Neuronal stem cell (in vitro differentiated cells): ENCODE data around the gene CABP4.
A peak's percentile ranks its signal among the peaks of the same experiment; 100 is the strongest.

Experiments
- DNase-seq: peaks from one replicate; pipeline ENCODE4 v3.0.0-alpha.2; 2013; ENCODE audit warnings: low spot score
- H2AFZ ChIP-seq: one replicate; pipeline ENCODE4 v1.6.1; 2013; ENCODE audit warnings: mild to moderate bottlenecking, low read length, inconsistent platforms
- H2AK5ac ChIP-seq: 2 replicates; pipeline ENCODE4 v1.6.1; 2013; ENCODE audit warnings: low read depth, mild to moderate bottlenecking, inconsistent platforms, low read length, moderate library complexity, mixed read lengths
- H2BK120ac ChIP-seq: 2 replicates; pipeline ENCODE4 v1.6.1; 2013; ENCODE audit warnings: low read depth, mild to moderate bottlenecking, inconsistent platforms, low read length, moderate library complexity, mixed read lengths
- H2BK12ac ChIP-seq: one replicate; pipeline ENCODE4 v1.6.1; 2013; ENCODE audit warnings: low read length, inconsistent platforms
- H2BK15ac ChIP-seq: 2 replicates; pipeline ENCODE4 v1.6.1; 2013; ENCODE audit warnings: mild to moderate bottlenecking, low read length, inconsistent platforms, mixed read lengths
- H2BK5ac ChIP-seq: one replicate; pipeline ENCODE4 v1.6.1; 2013; ENCODE audit warnings: inconsistent platforms, mild to moderate bottlenecking, low read length, moderate library complexity
- H3K14ac ChIP-seq: one replicate; pipeline ENCODE4 v1.6.1; 2013; ENCODE audit warnings: low read length, inconsistent platforms
- H3K18ac ChIP-seq: 2 replicates; pipeline ENCODE4 v1.6.1; 2013; ENCODE audit warnings: low read length, inconsistent platforms
- H3K23ac ChIP-seq: 2 replicates; pipeline ENCODE4 v1.6.1; 2013; ENCODE audit warnings: low read depth, mild to moderate bottlenecking, mixed read lengths, low read length, inconsistent platforms; ENCODE audit not compliant: poor library complexity
- H3K27ac ChIP-seq: replicated peaks from 3 replicates; pipeline ENCODE4 v1.5.1; 2013; ENCODE audit warnings: low read length, inconsistent platforms
- H3K27me3 ChIP-seq, 3 experiments: 2 replicates each; pipeline ENCODE4 v1.6.1; 2013; ENCODE audit warnings: low read length in 3 of 3, mild to moderate bottlenecking in 2 of 3, inconsistent platforms in 1 of 3, low read depth in 1 of 3, mixed read lengths in 1 of 3, moderate library complexity in 1 of 3; ENCODE audit not compliant: control insufficient read depth in 3 of 3, insufficient read depth in 3 of 3
- H3K36me3 ChIP-seq, 2 donors: replicated peaks in 1 of 2; 2 replicates each; pipeline ENCODE4 v1.6.1; 2013; ENCODE audit warnings: low read length in 2 of 2; ENCODE audit not compliant: control insufficient read depth in 2 of 2, insufficient read depth in 2 of 2
- H3K4ac ChIP-seq: 2 replicates; pipeline ENCODE4 v1.6.1; 2013; ENCODE audit warnings: inconsistent platforms, mild to moderate bottlenecking, low read length, moderate library complexity
- H3K4me1 ChIP-seq, 2 donors: 1 replicate in 1 of 2; 2 replicates in 1 of 2; pipeline ENCODE4 v1.6.1; 2013; ENCODE audit warnings: low read length in 2 of 2, low read depth in 1 of 2; ENCODE audit not compliant: control insufficient read depth in 2 of 2, insufficient read depth in 1 of 2
- H3K4me2 ChIP-seq: one replicate; pipeline ENCODE4 v1.6.1; 2013; ENCODE audit warnings: mild to moderate bottlenecking, low read length, inconsistent platforms; ENCODE audit not compliant: insufficient read depth, poor library complexity, severe bottlenecking
- H3K4me3 ChIP-seq, 2 donors: 2 replicates each; pipeline ENCODE4 v1.5.1; 2013; ENCODE audit warnings: low read length in 2 of 2, mild to moderate bottlenecking in 2 of 2, inconsistent platforms in 1 of 2, moderate library complexity in 1 of 2
- H3K79me1 ChIP-seq: one replicate; pipeline ENCODE4 v1.6.1; 2013; ENCODE audit warnings: low read depth, mild to moderate bottlenecking, inconsistent platforms, low read length, moderate library complexity
- H3K9ac ChIP-seq: one replicate; pipeline ENCODE4 v1.6.1; 2013; ENCODE audit warnings: mild to moderate bottlenecking, low read depth, low read length, inconsistent platforms; ENCODE audit not compliant: poor library complexity
- H3K9me3 ChIP-seq, 2 donors: replicated peaks in 1 of 2; 2 replicates each; pipeline versions ENCODE3 to v1.6.1; 2013; ENCODE audit warnings: low read length in 2 of 2, mild to moderate bottlenecking in 2 of 2, inconsistent platforms in 1 of 2, low read depth in 1 of 2, mixed read lengths in 1 of 2, moderate library complexity in 1 of 2; ENCODE audit not compliant: control insufficient read depth in 2 of 2, insufficient read depth in 1 of 2
- H4K8ac ChIP-seq: one replicate; pipeline ENCODE4 v1.6.1; 2013; ENCODE audit warnings: low read depth, mild to moderate bottlenecking, inconsistent platforms, low read length, moderate library complexity
- H4K91ac ChIP-seq: one replicate; pipeline ENCODE4 v1.6.1; 2013; ENCODE audit warnings: low read length, low read depth, mild to moderate bottlenecking, inconsistent platforms; ENCODE audit not compliant: poor library complexity
- WGBS, 2 donors: extraction: QIAGEN DNeasy Blood & Tissue Kit; methylation state at CpG; one replicate each; pipeline ENCODE4 v1.1.7; 2013; ENCODE audit warnings: missing lambda C conversion rate in 2 of 2, mixed read lengths in 1 of 2; ENCODE audit not compliant: insufficient read length in 2 of 2, insufficient replicate concordance in 1 of 2; ENCODE audit errors: extremely low coverage in 2 of 2; 5-methylcytosine and 5-hydroxymethylcytosine counted together

The CABP4 gene

DNA sequence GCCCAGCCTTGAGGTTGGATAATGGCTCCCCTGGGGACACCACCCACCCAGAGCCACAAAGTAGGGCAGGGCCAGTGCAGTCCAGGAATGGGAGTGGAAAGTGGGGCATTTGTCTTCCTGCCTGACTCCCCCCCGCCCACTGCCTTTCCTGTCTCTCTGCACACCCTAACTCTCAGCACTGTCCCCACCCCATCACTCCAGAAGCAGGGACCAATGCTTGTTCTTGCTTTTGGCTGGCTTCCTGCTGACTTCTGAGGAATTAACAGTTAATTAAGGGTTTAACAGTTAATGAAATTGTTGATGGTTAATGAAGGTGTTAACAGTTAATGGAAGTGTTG, 45.3 kb downstream of the CABP4 start:
- H3K23ac ChIP-seq = no peak overlapping the region
- H3K18ac ChIP-seq = no peak overlapping the region
- no peaks in the 10 kb centered on the region for H3K9me3 ChIP-seq
- peaks cover 7 to 11% of the 10 kb centered on the region in 2 donors for H3K4me1 ChIP-seq
- H3K4ac ChIP-seq = peak overlapping the region; percentile 53
- no peak overlapping the region for H2BK12ac ChIP-seq
- peak overlapping the region in 1 of 2 donors; percentile 20 for H3K4me3 ChIP-seq
- H3K14ac ChIP-seq = no peak overlapping the region
- no peak overlapping the region for H4K91ac ChIP-seq
- H3K79me1 ChIP-seq = peaks cover 12% of the 10 kb centered on the region
- H3K27ac ChIP-seq = no peak overlapping the region
- no peak overlapping the region for H2AFZ ChIP-seq
- H3K4me2 ChIP-seq = no peak overlapping the region
- H2BK5ac ChIP-seq = no peak overlapping the region
- H2AK5ac ChIP-seq = no peak overlapping the region
- no peak overlapping the region for H2BK120ac ChIP-seq
- peaks cover 44 to 70% of the 10 kb centered on the region in 2 donors for H3K36me3 ChIP-seq
- no peak overlapping the region for H4K8ac ChIP-seq
- no peak overlapping the region for H2BK15ac ChIP-seq
- no peak for DNase-seq
- H3K9ac ChIP-seq = no peak overlapping the region
- WGBS, 2 donors = no CpG with 5 or more reads among the region's 1 CpG
- H3K27me3 ChIP-seq = no peaks in the 10 kb centered on the region

DNA sequence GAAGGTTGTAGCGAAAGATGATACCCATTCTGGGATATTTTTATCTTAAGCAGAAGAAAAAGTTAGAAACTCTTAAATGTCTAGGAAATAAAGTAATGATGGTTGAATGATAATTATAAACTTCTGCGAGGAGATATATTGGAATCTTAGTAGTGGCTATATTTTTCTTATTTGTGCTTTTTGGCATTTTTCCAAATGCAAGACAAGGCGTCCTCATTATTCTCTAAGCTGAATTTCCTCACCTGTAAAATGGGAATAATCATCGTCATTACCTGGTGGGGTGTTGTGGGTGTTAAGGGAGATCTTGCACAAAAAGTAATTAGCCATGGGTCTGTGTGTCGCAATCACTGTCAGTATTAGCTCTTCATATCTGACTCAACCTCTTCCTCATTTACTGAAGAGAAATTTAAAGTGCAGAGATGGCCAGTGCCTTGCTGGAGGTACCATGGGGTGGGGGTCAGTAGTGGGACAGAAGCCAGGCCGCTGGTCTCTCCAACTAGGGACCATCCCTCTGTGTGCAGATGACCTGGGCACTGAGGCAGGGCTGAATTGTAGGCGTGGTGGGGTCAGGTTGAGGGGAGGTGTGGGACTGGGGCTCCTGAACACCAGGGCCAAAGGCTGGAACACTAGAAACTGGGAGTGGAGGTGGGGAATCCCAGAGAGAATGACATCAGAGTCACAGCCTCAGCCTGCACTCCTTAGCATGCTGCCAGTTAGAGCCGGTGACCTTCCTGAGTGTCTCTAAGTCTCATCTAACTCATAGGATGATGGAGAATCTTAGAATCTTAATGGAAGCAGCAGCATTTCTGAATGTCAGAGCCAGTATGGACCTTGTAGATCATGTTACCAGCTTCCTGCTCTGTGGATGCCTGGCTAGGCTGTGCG, 45.9 kb downstream of the CABP4 start:
- no peak overlapping the region for H2BK120ac ChIP-seq
- H2BK12ac ChIP-seq = no peak overlapping the region

DNA sequence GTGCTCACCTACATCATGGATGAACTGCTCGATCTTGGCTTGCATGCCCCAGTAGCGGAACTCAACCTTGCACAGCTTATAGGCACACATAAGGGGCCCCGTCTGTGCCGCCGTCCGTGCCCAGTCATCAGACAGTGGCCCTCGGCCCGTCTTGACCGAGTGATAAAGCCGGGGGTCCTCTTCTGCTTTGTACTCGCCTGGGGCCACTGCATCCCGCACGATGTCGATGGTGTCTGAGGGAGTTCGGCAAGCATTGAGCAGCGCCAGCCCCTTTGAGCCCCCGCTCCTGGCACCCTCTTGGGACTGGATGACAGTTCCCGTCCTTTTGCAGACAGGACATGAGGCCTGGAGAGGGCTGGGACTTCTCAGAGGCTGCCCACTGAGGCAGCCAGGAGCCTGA, 46.7 kb downstream of the CABP4 start:
- Histone ChIP-seq H3K9ac (no peak overlapping the region), H2BK5ac (peak overlapping the region; percentile 87), H3K4me1 (peaks cover 12 to 17% of the 10 kb centered on the region in 2 donors), H2BK15ac (no peak overlapping the region), H2AFZ (no peak overlapping the region), H3K27me3 (no peaks in the 10 kb centered on the region), H2BK12ac (no peak overlapping the region), H3K4me3 (no peak overlapping the region), H2AK5ac (no peak overlapping the region), H4K8ac (no peak overlapping the region), H4K91ac (no peak overlapping the region), H3K27ac (no peak overlapping the region), H3K18ac (no peak overlapping the region), H3K14ac (no peak overlapping the region), H3K79me1 (peaks cover 14% of the 10 kb centered on the region), H3K23ac (no peak overlapping the region), H3K36me3 (peaks cover 35 to 63% of the 10 kb centered on the region in 2 donors), H2BK120ac (no peak overlapping the region), H3K4ac (no peak overlapping the region), H3K4me2 (no peak overlapping the region), H3K9me3 (no peaks in the 10 kb centered on the region)
- no CpG with 5 or more reads among the region's 18 CpGs for WGBS, 2 donors
- no peak for DNase-seq

More for the DNA sequence above, 45.9 kb downstream of the CABP4 start:
- Histone ChIP-seq H2BK15ac (no peak overlapping the region), H2AFZ (no peak overlapping the region), H3K36me3 (peaks cover 39 to 64% of the 10 kb centered on the region in 2 donors), H2AK5ac (no peak overlapping the region), H3K23ac (no peak overlapping the region), H3K14ac (no peak overlapping the region), H3K27me3 (no peaks in the 10 kb centered on the region), H3K4me3 (no peak overlapping the region), H3K4ac (no peak overlapping the region), H2BK5ac (no peak overlapping the region), H3K79me1 (peaks cover 14% of the 10 kb centered on the region), H4K91ac (no peak overlapping the region), H3K18ac (no peak overlapping the region), H3K27ac (no peak overlapping the region), H4K8ac (no peak overlapping the region), H3K4me1 (peaks cover 12 to 17% of the 10 kb centered on the region in 2 donors), H3K9ac (no peak overlapping the region), H3K4me2 (no peak overlapping the region), H3K9me3 (no peaks in the 10 kb centered on the region)
- no peak for DNase-seq
- 100% methylated on average over 1 of the region's 9 CpGs; no CpG with 5 or more reads in 1 of the 2 donors for WGBS, 2 donors

DNA sequence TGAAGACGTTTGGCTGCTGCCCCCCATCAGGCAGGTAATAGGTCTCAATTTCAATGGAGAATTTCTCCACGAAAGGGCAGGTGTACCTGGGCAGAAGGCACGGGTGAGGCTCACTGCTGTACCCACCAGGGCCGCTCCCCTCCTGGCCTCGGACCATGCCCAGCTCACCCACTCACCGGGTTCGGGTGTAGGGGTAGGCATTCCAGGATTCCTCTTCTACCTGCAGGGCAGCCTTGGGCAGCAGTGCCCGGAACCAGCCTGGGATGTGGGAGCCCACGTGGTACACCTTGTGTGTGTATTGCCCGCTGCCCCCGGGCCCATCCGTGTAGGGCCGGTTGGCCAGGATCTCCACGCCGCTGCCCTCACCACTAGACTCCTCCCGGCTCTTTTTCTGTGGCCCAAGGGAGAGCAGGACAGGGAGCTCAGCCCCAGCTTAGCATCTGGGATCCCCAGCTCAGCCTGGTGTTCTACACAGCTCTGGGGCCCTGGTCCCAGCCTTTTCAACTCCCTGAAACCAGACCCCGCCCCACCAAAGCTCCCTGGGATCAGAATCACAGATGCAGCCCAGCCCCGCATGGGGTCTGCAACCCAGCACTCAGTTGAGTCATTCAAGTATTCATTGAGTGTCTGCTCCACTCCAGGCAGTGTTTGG, 47.3 kb downstream of the CABP4 start:
- Histone ChIP-seq H3K36me3 (peaks cover 29 to 61% of the 10 kb centered on the region in 2 donors), H3K4me3 (no peak overlapping the region), H2AK5ac (no peak overlapping the region), H3K23ac (peak overlapping the region; percentile 43), H3K27me3 (no peaks in the 10 kb centered on the region), H4K91ac (no peak overlapping the region), H3K79me1 (peaks cover 18% of the 10 kb centered on the region), H3K4me2 (no peak overlapping the region), H2BK12ac (no peak overlapping the region), H3K27ac (no peak overlapping the region), H3K14ac (no peak overlapping the region), H2BK120ac (no peak overlapping the region), H3K18ac (no peak overlapping the region), H3K9ac (no peak overlapping the region), H3K9me3 (no peaks in the 10 kb centered on the region), H2BK5ac (peak overlapping the region; percentile 87), H2BK15ac (no peak overlapping the region), H3K4me1 (peaks cover 16 to 23% of the 10 kb centered on the region in 2 donors), H3K4ac (no peak overlapping the region), H4K8ac (no peak overlapping the region), H2AFZ (no peak overlapping the region)
- no peak for DNase-seq
- WGBS, 2 donors = no CpG with 5 or more reads among the region's 18 CpGs
